ENCODE measurements around the gene KCNIP4. TPM values are rescaled to one million over a fixed set of nuclear protein-coding genes. Genes with fewer than 3 reads are reported as not detected.
"Not testable (repeated sequence)": the region's sequence is repeated elsewhere in the genome, so short reads cannot be mapped to it uniquely, and the experiment has no call there.

The KCNIP4 gene
- total and polyA plus RNA-seq, 2 of the 4 experiments (the other 2 are of a cell fraction), result not detected

GRCh38 chr4:20787940-20788665, 1160.5 kb downstream of the KCNIP4 start:
- BruUV-seq (replicated peaks), result no TSS peak
- no peak overlapping the region for H2BK15ac ChIP-seq (ENCODE audit: low read depth, low read length)
- H2BK5ac ChIP-seq (ENCODE audit: low read depth, low read length, poor library complexity, severe bottlenecking), result no peak overlapping the region
- no peak overlapping the region for H3K4me2 ChIP-seq (ENCODE audit: low read depth, low read length)
- no peak overlapping the region for H3K14ac ChIP-seq (replicated peaks; ENCODE audit: low read depth, low read length)
- H3K56ac ChIP-seq (ENCODE audit: extremely low read depth, insufficient read depth, low read length), result no peak overlapping the region
- H3K4ac ChIP-seq (ENCODE audit: low read depth, low read length), result no peak overlapping the region
- H3K27ac ChIP-seq (ENCODE audit: insufficient read depth, low read length), result no peak overlapping the region
- no peaks in the 10 kb centered on the region for H3K4me1 ChIP-seq (ENCODE audit: control insufficient read depth, insufficient read depth, low read length)
- no peak overlapping the region for H4K5ac ChIP-seq (ENCODE audit: low read depth, low read length)
- no peaks in the 10 kb centered on the region for H4K20me1 ChIP-seq (ENCODE audit: insufficient read depth, low read length)
- no peak overlapping the region for H2AFZ ChIP-seq (replicated peaks; ENCODE audit: low read length, poor library complexity)
- no peak for DNase-seq
- TF ChIP-seq MXI1 (IDR thresholded peaks at IDR 0.05; ENCODE audit: borderline replicate concordance, low read depth, low read length) (no peak), CEBPB (IDR thresholded peaks at IDR 0.05; ENCODE audit: low read depth, low read length) (no peak)
- H3K23ac ChIP-seq (ENCODE audit: low read depth, low read length), result no peak overlapping the region
- H2BK120ac ChIP-seq (ENCODE audit: low read depth, low read length), result no peak overlapping the region
- no CpG with 5 or more reads among the region's 2 CpGs for WGBS, 2 experiments (ENCODE audit: extremely low coverage in 2 of 2, insufficient read length in 1 of 2)
- H4K91ac ChIP-seq (ENCODE audit: insufficient read depth, low read depth, low read length), result no peak overlapping the region
- ChIA-PET POLR2A (ENCODE audit: unreplicated experiment) (no interaction called here), CTCF (no interaction called here)
- no peak overlapping the region for H3K4me3 ChIP-seq (ENCODE audit: insufficient read depth, low read depth, low read length)
- H3K9me3 ChIP-seq (ENCODE audit: control insufficient read depth, insufficient read depth, low read length), result no peaks in the 10 kb centered on the region
- no peak overlapping the region for H2AK9ac ChIP-seq (replicated peaks; ENCODE audit: low read depth, low read length, poor library complexity)
- no peaks in the 10 kb centered on the region for H3K79me1 ChIP-seq (ENCODE audit: low read depth in 1 of 2, low read length in 2 of 2)
- no peak for ATAC-seq (ENCODE audit: low read depth)
- no peaks in the 10 kb centered on the region for H3K27me3 ChIP-seq (ENCODE audit: control insufficient read depth, insufficient read depth, low read length)
- intact Hi-C loops (cut with micrococcal nuclease), result no loop called here
- no peak overlapping the region for H4K8ac ChIP-seq (ENCODE audit: low read depth in 2 of 2, low read length in 2 of 2)
- H3K18ac ChIP-seq (ENCODE audit: low read depth, low read length), result no peak overlapping the region
- no peak overlapping the region for H2AK5ac ChIP-seq (ENCODE audit: low read depth, low read length)
- no peaks in the 10 kb centered on the region for H3K9me1 ChIP-seq (ENCODE audit: insufficient read depth, low read length)
- H2BK20ac ChIP-seq (ENCODE audit: low read depth, low read length), result no peak overlapping the region
- H3K9ac ChIP-seq (ENCODE audit: low read depth, low read length), result no peak overlapping the region
- dilution Hi-C loops (cut with HindIII; ENCODE audit: low sequenced_read_pairs, unreplicated experiment), result no loop called here
- H3K36me3 ChIP-seq (ENCODE audit: control insufficient read depth, insufficient read depth, low read length), result no peaks in the 10 kb centered on the region
- in situ Hi-C loops (cut with MboI; ENCODE audit: low sequenced_read_pairs), result no loop called here

DNA sequence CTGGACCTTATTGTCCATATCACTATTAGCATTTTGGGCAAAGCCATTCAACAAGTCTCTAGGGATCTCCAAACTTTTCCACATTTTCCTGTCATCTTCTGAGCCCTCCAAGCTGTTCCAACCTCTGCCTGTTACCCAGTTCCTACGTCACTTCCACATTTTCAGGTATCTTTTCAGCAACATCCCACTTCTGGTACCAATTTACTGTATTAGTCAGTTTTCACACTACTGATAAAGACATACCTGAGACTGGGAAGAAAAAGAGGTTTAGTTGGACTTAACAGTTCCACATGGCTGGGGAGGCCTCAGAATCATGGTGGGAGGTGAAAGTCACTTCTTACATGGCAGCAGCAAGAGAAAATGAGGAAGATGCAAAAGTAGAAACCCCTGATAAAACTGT, 1165.4 kb downstream of the KCNIP4 start:
- H3K4me2 ChIP-seq (ENCODE audit: low read depth, low read length); H3K56ac ChIP-seq (ENCODE audit: extremely low read depth, insufficient read depth, low read length); H3K4me3 ChIP-seq (ENCODE audit: insufficient read depth, low read depth, low read length); H2AK9ac ChIP-seq (replicated peaks; ENCODE audit: low read depth, low read length, poor library complexity); H3K23ac ChIP-seq (ENCODE audit: low read depth, low read length); DNase-seq; H2AK5ac ChIP-seq (ENCODE audit: low read depth, low read length); H4K91ac ChIP-seq (ENCODE audit: insufficient read depth, low read depth, low read length); H2BK120ac ChIP-seq (ENCODE audit: low read depth, low read length); H3K14ac ChIP-seq (replicated peaks; ENCODE audit: low read depth, low read length); H2BK20ac ChIP-seq (ENCODE audit: low read depth, low read length); ATAC-seq (ENCODE audit: low read depth); CTCF ChIA-PET; H3K27ac ChIP-seq (ENCODE audit: insufficient read depth, low read length); H4K8ac ChIP-seq (ENCODE audit: low read depth in 2 of 2, low read length in 2 of 2); H3K79me1 ChIP-seq (ENCODE audit: low read depth in 1 of 2, low read length in 2 of 2); dilution Hi-C loops (cut with HindIII; ENCODE audit: low sequenced_read_pairs, unreplicated experiment); POLR2A ChIA-PET (ENCODE audit: unreplicated experiment); H3K9me1 ChIP-seq (ENCODE audit: insufficient read depth, low read length); H2AFZ ChIP-seq (replicated peaks; ENCODE audit: low read length, poor library complexity); H2BK15ac ChIP-seq (ENCODE audit: low read depth, low read length); H3K27me3 ChIP-seq (ENCODE audit: control insufficient read depth, insufficient read depth, low read length); in situ Hi-C loops (cut with MboI; ENCODE audit: low sequenced_read_pairs); H2BK5ac ChIP-seq (ENCODE audit: low read depth, low read length, poor library complexity, severe bottlenecking); intact Hi-C loops (cut with micrococcal nuclease); BruUV-seq (replicated peaks); H3K4me1 ChIP-seq (ENCODE audit: control insufficient read depth, insufficient read depth, low read length); H3K9ac ChIP-seq (ENCODE audit: low read depth, low read length); H3K18ac ChIP-seq (ENCODE audit: low read depth, low read length); H3K36me3 ChIP-seq (ENCODE audit: control insufficient read depth, insufficient read depth, low read length); H4K5ac ChIP-seq (ENCODE audit: low read depth, low read length); H4K20me1 ChIP-seq (ENCODE audit: insufficient read depth, low read length); H3K4ac ChIP-seq (ENCODE audit: low read depth, low read length); H3K9me3 ChIP-seq (ENCODE audit: control insufficient read depth, insufficient read depth, low read length): not testable (repeated sequence)
- WGBS, 2 experiments (ENCODE audit: extremely low coverage in 2 of 2, insufficient read length in 1 of 2), result no CpG with 5 or more reads among the region's 1 CpG
